Activated naive CD8-positive, alpha-beta T cell treated with anti-CD3 and anti-CD28 coated beads, Interleukin-2, amount 50 U/mL, for 16 hours (primary cell): ENCODE results near the gene F13A1.

Source experiments
- DNase-seq: peaks from one replicate; pipeline ENCODE4 v3.0.0-alpha.2; 2020; ENCODE audit warnings: low read depth, low spot score

Gene F13A1

GRCh38 chr6:6244624-6245023, 75.8 kb downstream of the F13A1 start:
- no peak for DNase-seq

GRCh38 chr6:6243846-6244245, 76.6 kb downstream of the F13A1 start:
- DNase-seq, result no peak

- DNase-seq, result no peak
Observed at GRCh38 chr6:6239598-6240581, 80.6 kb downstream of the F13A1 start.

- DNase-seq, result no peak
Observed at GRCh38 chr6:6236730-6237469, 83.6 kb downstream of the F13A1 start.

- no peak for DNase-seq
Observed at GRCh38 chr6:6235786-6236185, 84.7 kb downstream of the F13A1 start.

- DNase-seq, result no peak
Observed at GRCh38 chr6:6234963-6235362, 85.5 kb downstream of the F13A1 start.

GRCh38 chr6:6230286-6230685, 90.2 kb downstream of the F13A1 start:
- no peak for DNase-seq

- no peak for DNase-seq
Observed at GRCh38 chr6:6227896-6228295, 92.6 kb downstream of the F13A1 start.

- no peak for DNase-seq
Observed at GRCh38 chr6:6225885-6226529, 94.5 kb downstream of the F13A1 start.

GRCh38 chr6:6224933-6225486, 95.5 kb downstream of the F13A1 start:
- no peak for DNase-seq

- DNase-seq, result no peak
Observed at GRCh38 chr6:6221787-6222535, 98.5 kb downstream of the F13A1 start.

GRCh38 chr6:6220718-6221117, 99.7 kb downstream of the F13A1 start:
- DNase-seq, result no peak

GRCh38 chr6:6219716-6220115, 100.7 kb downstream of the F13A1 start:
- no peak for DNase-seq

GRCh38 chr6:6218759-6219085, 101.7 kb downstream of the F13A1 start:
- no peak for DNase-seq

- DNase-seq, result no peak
Observed at GRCh38 chr6:6217855-6218758, 102.4 kb downstream of the F13A1 start.

GRCh38 chr6:6210994-6211393, 109.5 kb downstream of the F13A1 start:
- DNase-seq, result no peak

- DNase-seq, result no peak
Observed at GRCh38 chr6:6202886-6203285, 117.6 kb downstream of the F13A1 start.

- DNase-seq, result no peak
Observed at GRCh38 chr6:6201200-6201599, 119.3 kb downstream of the F13A1 start.

GRCh38 chr6:6199678-6200077, 120.8 kb downstream of the F13A1 start:
- DNase-seq, result no peak

GRCh38 chr6:6196762-6197161, 123.7 kb downstream of the F13A1 start:
- DNase-seq, result no peak
